C4-2B (cell line): Measurements from ENCODE around the gene FBXO17.

Experiments used
- ZFX ChIP-seq: fragments of 450-650 bp; IDR thresholded peaks from 2 replicates; pipeline ENCODE4 v1.6.1; 2017
- TF ChIP-seq, protein P1 (sequence below): fragments of 450-650 bp; conservative IDR thresholded peaks from 2 replicates; pipeline ENCODE4 v1.5.1; 2017; ENCODE audit warnings: mild to moderate bottlenecking

DNA sequence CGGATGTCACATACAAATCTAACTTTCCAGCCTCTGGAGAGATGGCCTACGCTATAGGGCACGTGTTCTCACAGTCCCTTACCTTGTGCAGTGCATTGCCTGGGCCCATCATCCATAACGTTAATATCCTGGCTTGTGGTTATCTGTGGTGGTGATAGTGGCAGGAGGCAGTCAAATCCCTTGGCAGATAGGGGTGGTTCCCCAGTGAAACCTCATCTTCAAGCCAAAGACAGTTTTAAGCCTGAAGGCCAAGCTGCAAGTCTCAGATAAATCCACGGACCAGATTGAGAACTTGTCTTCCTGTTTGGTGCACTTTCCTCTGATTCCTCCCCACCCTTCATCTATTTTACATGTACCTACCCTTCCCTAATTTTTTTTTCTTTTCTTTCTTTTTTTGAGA lies 4.3 kb upstream of the FBXO17 start:
- TF ChIP-seq, protein P1, sequence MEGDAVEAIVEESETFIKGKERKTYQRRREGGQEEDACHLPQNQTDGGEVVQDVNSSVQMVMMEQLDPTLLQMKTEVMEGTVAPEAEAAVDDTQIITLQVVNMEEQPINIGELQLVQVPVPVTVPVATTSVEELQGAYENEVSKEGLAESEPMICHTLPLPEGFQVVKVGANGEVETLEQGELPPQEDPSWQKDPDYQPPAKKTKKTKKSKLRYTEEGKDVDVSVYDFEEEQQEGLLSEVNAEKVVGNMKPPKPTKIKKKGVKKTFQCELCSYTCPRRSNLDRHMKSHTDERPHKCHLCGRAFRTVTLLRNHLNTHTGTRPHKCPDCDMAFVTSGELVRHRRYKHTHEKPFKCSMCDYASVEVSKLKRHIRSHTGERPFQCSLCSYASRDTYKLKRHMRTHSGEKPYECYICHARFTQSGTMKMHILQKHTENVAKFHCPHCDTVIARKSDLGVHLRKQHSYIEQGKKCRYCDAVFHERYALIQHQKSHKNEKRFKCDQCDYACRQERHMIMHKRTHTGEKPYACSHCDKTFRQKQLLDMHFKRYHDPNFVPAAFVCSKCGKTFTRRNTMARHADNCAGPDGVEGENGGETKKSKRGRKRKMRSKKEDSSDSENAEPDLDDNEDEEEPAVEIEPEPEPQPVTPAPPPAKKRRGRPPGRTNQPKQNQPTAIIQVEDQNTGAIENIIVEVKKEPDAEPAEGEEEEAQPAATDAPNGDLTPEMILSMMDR: no peak
- TF ChIP-seq ZFX: no peak
